ENCODE measurements around the gene TTYH2. TPM values are rescaled to one million over a fixed set of nuclear protein-coding genes. Genes with fewer than 3 reads are reported as not detected.
A peak's percentile ranks its signal among the peaks of the same experiment; 100 is the strongest.

TTYH2 gene
- total and polyA plus RNA-seq, 10 of the 15 experiments (the other 5 are each of a cell fraction or from before 2014, with no cell fraction given) = 0.26 to 25.2 (median 6.6) TPM

- TF ChIP-seq SUZ12 (IDR thresholded peaks at IDR 0.05; ENCODE audit: unreplicated experiment) (no peak), ZNF592 (IDR thresholded peaks at IDR 0.05) (no peak), PAX5 (IDR thresholded peaks at IDR 0.05; ENCODE audit: borderline replicate concordance, low read depth, low read length) (peak; percentile 87; the same call in 1 of the 2 replicates)
- Histone ChIP-seq H3K79me2 (ENCODE audit: control insufficient read depth, insufficient read depth, low read length) (no peaks in the 10 kb centered on the region), H3K4me2 (ENCODE audit: control insufficient read depth, insufficient read depth) (no peak overlapping the region), H3K27me3 (replicated peaks in 1 of 2; ENCODE audit: control insufficient read depth in 2 of 2, insufficient read depth in 2 of 2, low read length in 1 of 2) (no peaks in the 10 kb centered on the region), H3K9me3 (replicated peaks; ENCODE audit: control insufficient read depth, insufficient read depth, low read length) (no peaks in the 10 kb centered on the region), H2AFZ (ENCODE audit: control insufficient read depth, low read depth, low read length) (no peak overlapping the region), H3K4me1 (ENCODE audit: control insufficient read depth, insufficient read depth, low read length) (peaks cover 6% of the 10 kb centered on the region; the same call in 1 of the 2 replicates), H3K27ac (ENCODE audit: control insufficient read depth, insufficient read depth) (peak overlapping the region; percentile 6; the same call in 1 of the 2 replicates), H3K36me3 (ENCODE audit: control insufficient read depth in 2 of 2, insufficient read depth in 2 of 2, low read length in 1 of 2) (peaks cover 0 to 4% of the 10 kb centered on the region in 2 experiments; a peak in 2 of 4 replicates), H3K9ac (ENCODE audit: control insufficient read depth, insufficient read depth, low read length) (no peak overlapping the region), H4K20me1 (ENCODE audit: control insufficient read depth, insufficient read depth) (no peaks in the 10 kb centered on the region), H3K4me3 (no peak overlapping the region)
- DNase-seq (ENCODE audit: low read depth, low spot score) = no peak
- ChIA-PET SMC1A (ENCODE audit: uncharacterized antibody, unreplicated experiment) (interaction anchor here (0.7 kb wide), 1 partner anchor 21 kb away, joined by 3 read pairs; the partner anchor contains the start of gene TTYH2), RAD21 (ENCODE audit: unreplicated experiment) (no interaction called here), POLR2A (no interaction called here), CTCF (interaction anchor here (0.6 kb wide), 2 partner anchors 22 to 62 kb away, joined by 3 read pairs; no protein-coding TSS in a partner anchor)
- in situ Hi-C loops (cut with MboI) (loop anchor here (5.0 to 10.0 kb wide), 2 partner anchors 37 to 59 kb away; no protein-coding TSS in a partner anchor), intact Hi-C loops (cut with micrococcal nuclease; ENCODE audit: unreplicated experiment) (no loop called here)
- no TSS peak for BruUV-seq (replicated peaks)
- 52% methylated on average over 6 of the region's 8 CpGs for WGBS (ENCODE audit: insufficient coverage, insufficient replicate concordance, low lambda C conversion rate, missing lambda C conversion rate)
- ATAC-seq = no peak
- no peak for FAIRE-seq
Measured at GRCh38 chr17:74233937-74234336, 20.6 kb downstream of the TTYH2 start.

Data from GM12878 (cell line).